Brain microvascular endothelial cell (primary cell): ENCODE data around the gene TSPAN17.
"Not testable (repeated sequence)": the region's sequence is repeated elsewhere in the genome, so short reads cannot be mapped to it uniquely, and the experiment has no call there.

Experiments
- DNase-seq: peaks from one replicate; pipeline ENCODE4 v3.0.0-alpha.2; 2020
- H3K27ac ChIP-seq: fragments of 250-450 bp; sonication (Bioruptor Pico); 2 replicates; pipeline ENCODE4 v1.5.1; 2020; ENCODE audit warnings: mild to moderate bottlenecking, moderate library complexity
- H3K27me3 ChIP-seq: fragments of 250-450 bp; sonication (Bioruptor Pico); replicated peaks from 2 replicates; pipeline ENCODE4 v1.5.1; 2020; ENCODE audit warnings: mild to moderate bottlenecking
- H3K36me3 ChIP-seq: fragments of 250-450 bp; sonication (Bioruptor Pico); replicated peaks from 2 replicates; pipeline ENCODE4 v1.5.1; 2020; ENCODE audit warnings: mild to moderate bottlenecking
- H3K4me3 ChIP-seq: 2 replicates; pipeline ENCODE4 v1.5.1; 2011; ENCODE audit warnings: low read depth, mild to moderate bottlenecking, control low read depth, low read length, moderate library complexity
- CTCF ChIP-seq: IDR thresholded peaks from 2 replicates; pipeline ENCODE4 v1.5.1; 2011; ENCODE audit warnings: low read depth, mild to moderate bottlenecking, moderate library complexity, low read length, control low read depth, inconsistent platforms; ENCODE audit errors: missing control alignments
- in situ Hi-C: cut with HindIII; loops from 2 replicates; pipeline ENCODE4 v1.10.0; 2017; ENCODE audit warnings: low sequenced_read_pairs, low pct_ligation_motif_present

Gene TSPAN17

GRCh38 chr5:176693477-176693851, 46.2 kb downstream of the TSPAN17 start:
- in situ Hi-C loops, result no loop called here
- Histone ChIP-seq H3K27me3 (peaks cover 56% of the 10 kb centered on the region), H3K27ac (no peak overlapping the region), H3K36me3 (no peaks in the 10 kb centered on the region), H3K4me3 (no peak overlapping the region)
- DNase-seq, result no peak
- TF ChIP-seq CTCF, result no peak

- in situ Hi-C loops, result no loop called here
- no peak overlapping the region for H3K4me3 ChIP-seq
- no peaks in the 10 kb centered on the region for H3K36me3 ChIP-seq
- no peak for DNase-seq
- no peak for TF ChIP-seq CTCF
- no peak overlapping the region for H3K27ac ChIP-seq
- H3K27me3 ChIP-seq, result peaks cover 60% of the 10 kb centered on the region
These were observed 46.9 kb downstream of the TSPAN17 start for GRCh38 chr5:176694146-176694545.

GRCh38 chr5:176694631-176695030, 47.3 kb downstream of the TSPAN17 start:
- H3K4me3 ChIP-seq, result no peak overlapping the region
- H3K27ac ChIP-seq, result no peak overlapping the region
- TF ChIP-seq CTCF, result no peak
- H3K27me3 ChIP-seq, result peaks cover 60% of the 10 kb centered on the region
- in situ Hi-C loops, result no loop called here
- H3K36me3 ChIP-seq, result no peaks in the 10 kb centered on the region
- DNase-seq, result no peak

GRCh38 chr5:176695073-176695472, 47.8 kb downstream of the TSPAN17 start:
- Histone ChIP-seq H3K36me3 (no peaks in the 10 kb centered on the region), H3K27ac (no peak overlapping the region), H3K27me3 (peaks cover 60% of the 10 kb centered on the region), H3K4me3 (no peak overlapping the region)
- TF ChIP-seq CTCF, result no peak
- no peak for DNase-seq
- in situ Hi-C loops, result no loop called here

GRCh38 chr5:176697267-176697933, 50.1 kb downstream of the TSPAN17 start:
- no peak for TF ChIP-seq CTCF
- in situ Hi-C loops, result no loop called here
- H3K27me3 ChIP-seq, result peaks cover 60% of the 10 kb centered on the region

GRCh38 chr5:176697934-176698538, 50.8 kb downstream of the TSPAN17 start:
- Histone ChIP-seq H3K27me3 (peaks cover 55% of the 10 kb centered on the region), H3K27ac (no peak overlapping the region), H3K36me3 (no peaks in the 10 kb centered on the region), H3K4me3 (no peak overlapping the region)
- DNase-seq, result no peak
- TF ChIP-seq CTCF, result no peak
- in situ Hi-C loops, result no loop called here

More at GRCh38 chr5:176697267-176697933, 50.1 kb downstream of the TSPAN17 start:
- Histone ChIP-seq H3K27ac (no peak overlapping the region), H3K36me3 (no peaks in the 10 kb centered on the region), H3K4me3 (no peak overlapping the region)
- DNase-seq, result no peak

- DNase-seq, H3K4me3 ChIP-seq, in situ Hi-C loops, H3K27ac ChIP-seq, H3K36me3 ChIP-seq: not testable (repeated sequence)
- peaks cover 47% of the 10 kb centered on the region for H3K27me3 ChIP-seq
These were observed 52.2 kb downstream of the TSPAN17 start for GRCh38 chr5:176699446-176699845.
